ENCODE measurements around the gene PPA1.

DNA sequence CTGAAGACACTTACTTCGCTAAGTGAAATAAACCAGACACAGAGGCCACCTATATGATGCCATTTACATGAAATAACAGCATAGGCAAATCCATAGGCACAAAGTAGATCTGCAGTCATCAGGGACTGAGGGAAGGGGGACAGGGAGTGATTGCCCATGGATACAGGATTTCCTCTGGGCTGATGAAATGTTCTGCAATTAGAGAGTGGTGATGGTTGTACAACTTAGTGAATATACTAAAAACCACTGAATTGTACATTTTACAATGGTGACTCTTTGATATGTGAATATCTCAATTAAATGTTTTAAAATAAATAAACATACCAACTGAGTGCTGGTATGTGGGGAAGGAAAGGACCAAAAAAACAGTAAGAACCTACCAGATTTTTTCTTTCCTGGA lies 20.4 kb downstream of the PPA1 start:
- TF ChIP-seq, protein P1, sequence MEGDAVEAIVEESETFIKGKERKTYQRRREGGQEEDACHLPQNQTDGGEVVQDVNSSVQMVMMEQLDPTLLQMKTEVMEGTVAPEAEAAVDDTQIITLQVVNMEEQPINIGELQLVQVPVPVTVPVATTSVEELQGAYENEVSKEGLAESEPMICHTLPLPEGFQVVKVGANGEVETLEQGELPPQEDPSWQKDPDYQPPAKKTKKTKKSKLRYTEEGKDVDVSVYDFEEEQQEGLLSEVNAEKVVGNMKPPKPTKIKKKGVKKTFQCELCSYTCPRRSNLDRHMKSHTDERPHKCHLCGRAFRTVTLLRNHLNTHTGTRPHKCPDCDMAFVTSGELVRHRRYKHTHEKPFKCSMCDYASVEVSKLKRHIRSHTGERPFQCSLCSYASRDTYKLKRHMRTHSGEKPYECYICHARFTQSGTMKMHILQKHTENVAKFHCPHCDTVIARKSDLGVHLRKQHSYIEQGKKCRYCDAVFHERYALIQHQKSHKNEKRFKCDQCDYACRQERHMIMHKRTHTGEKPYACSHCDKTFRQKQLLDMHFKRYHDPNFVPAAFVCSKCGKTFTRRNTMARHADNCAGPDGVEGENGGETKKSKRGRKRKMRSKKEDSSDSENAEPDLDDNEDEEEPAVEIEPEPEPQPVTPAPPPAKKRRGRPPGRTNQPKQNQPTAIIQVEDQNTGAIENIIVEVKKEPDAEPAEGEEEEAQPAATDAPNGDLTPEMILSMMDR (IDR thresholded peaks at IDR 0.05 in 8 of 11, conservative IDR thresholded peaks at IDR 0.05 in 3 of 11): no peak
- TF ChIP-seq POLR2A (IDR thresholded peaks at IDR 0.05) (no peak), POLR2AphosphoS5 (IDR thresholded peaks at IDR 0.05) (no peak)

Measured in spleen (tissue), 7 donors.